B cell (primary cell): Measurements from ENCODE around the gene EPB41L4A. TPM values are rescaled to one million over a fixed set of nuclear protein-coding genes. Genes with fewer than 3 reads are reported as not detected.

Experiments
- ATAC-seq: fragments of 200-7000 bp; cut with Tn5 transposase; one replicate; pipeline ENCODE4 v1.10.0; 2021; ENCODE audit warnings: low read depth, mild to moderate bottlenecking, moderate number of reproducible peaks, moderate library complexity
- CTCF ChIA-PET: fragments of 350-600 bp; sonication (Branson Sonifier 250); formaldehyde crosslinking; loops from one replicate; lab custom pipeline; 2021; ENCODE audit warnings: antibody characterized with exemption, inconsistent platforms; lab: Charles Lee
- POLR2A ChIA-PET: fragments of 350-600 bp; sonication (Branson Sonifier 250); formaldehyde crosslinking; loops from one replicate; lab custom pipeline; 2021; ENCODE audit warnings: antibody characterized with exemption; lab: Charles Lee
- DNase-seq: peaks from one replicate; pipeline ENCODE4 v3.0.0; 2013
- H2AFZ ChIP-seq: 2 replicates; pipeline ENCODE4 v1.6.1; 2012; ENCODE audit warnings: mild to moderate bottlenecking, low read depth, low read length; ENCODE audit not compliant: insufficient read depth, poor library complexity, severe bottlenecking
- H3K27ac ChIP-seq, 2 donors: 1 replicate in 1 of 2; 2 replicates in 1 of 2; pipeline ENCODE4 v1.5.1; 2012 to 2013; ENCODE audit warnings: low read length in 2 of 2, mild to moderate bottlenecking in 2 of 2, moderate library complexity in 1 of 2
- H3K27me3 ChIP-seq, 4 experiments: fragments of 200-600 bp in 1 of 4; sonication (generic) in 1 of 4; replicated peaks in 1 of 4; 1 replicate in 2 of 4; 2 replicates in 2 of 4; pipeline versions ENCODE4 v1.6.1 to v1.7.0; 2013 to 2016; ENCODE audit warnings: low read length in 3 of 4, mild to moderate bottlenecking in 2 of 4, mixed read lengths in 1 of 4, moderate library complexity in 1 of 4; ENCODE audit not compliant: insufficient read depth in 4 of 4, control insufficient read depth in 3 of 4; ENCODE audit errors: control extremely low read depth in 1 of 4
- H3K36me3 ChIP-seq, 2 experiments: replicated peaks in 1 of 2; 1 replicate in 1 of 2; 2 replicates in 1 of 2; pipeline versions ENCODE4 v1.6.1 to v1.7.1; 2013; ENCODE audit warnings: low read length in 1 of 2; ENCODE audit not compliant: insufficient read depth in 2 of 2, control insufficient read depth in 1 of 2; ENCODE audit errors: control extremely low read depth in 1 of 2, extremely low read depth in 1 of 2
- H3K4me1 ChIP-seq, 2 donors: fragments of 200-600 bp in 1 of 2; sonication (generic) in 1 of 2; 1 replicate in 1 of 2; 2 replicates in 1 of 2; pipeline versions ENCODE4 v1.5.1 to v1.6.1; 2013 to 2017; ENCODE audit warnings: low read length in 2 of 2; ENCODE audit not compliant: control insufficient read depth in 2 of 2, insufficient read depth in 2 of 2
- H3K4me2 ChIP-seq: replicated peaks from 2 replicates; pipeline ENCODE3; 2012; ENCODE audit warnings: mild to moderate bottlenecking, low read depth, low read length; ENCODE audit not compliant: poor library complexity, severe bottlenecking
- H3K4me3 ChIP-seq, 5 experiments: fragments of 200-600 bp in 1 of 5; sonication (generic) in 1 of 5; 1 replicate in 3 of 5; 2 replicates in 2 of 5; pipeline versions ENCODE4 v1.5.1 to v1.7.0; 2011 to 2016; ENCODE audit warnings: low read length in 4 of 5, mild to moderate bottlenecking in 4 of 5, low read depth in 2 of 5, control low read depth in 1 of 5, moderate library complexity in 1 of 5; ENCODE audit not compliant: insufficient read depth in 1 of 5; ENCODE audit errors: control extremely low read depth in 1 of 5, extremely low read depth in 1 of 5
- H3K79me2 ChIP-seq: fragments of 200-600 bp; sonication (generic); one replicate; pipeline ENCODE4 v1.6.0; 2016; ENCODE audit warnings: low read length; ENCODE audit not compliant: control insufficient read depth, insufficient read depth
- H3K9ac ChIP-seq: fragments of 200-600 bp; sonication (generic); 2 replicates; pipeline ENCODE4 v1.6.1; 2017; ENCODE audit warnings: mild to moderate bottlenecking, low read length, moderate library complexity
- H3K9me3 ChIP-seq, 3 donors: one replicate each; pipeline versions ENCODE4 v1.6.1 to v1.7.1; 2013; ENCODE audit warnings: low read length in 2 of 3; ENCODE audit not compliant: control insufficient read depth in 2 of 3, insufficient read depth in 1 of 3; ENCODE audit errors: control extremely low read depth in 1 of 3
- H4K20me1 ChIP-seq: 2 replicates; pipeline ENCODE4 v1.6.0; 2012; ENCODE audit warnings: mild to moderate bottlenecking, low read length; ENCODE audit not compliant: insufficient read depth, control insufficient read depth, poor library complexity, severe bottlenecking
- H3K27ac Mint-ChIP-seq: one replicate; pipeline ENCODE4 v1.8.0; 2021; ENCODE audit warnings: mixed read lengths
- H3K27me3 Mint-ChIP-seq: one replicate; pipeline ENCODE4 v1.8.0; 2021; ENCODE audit warnings: mixed read lengths
- H3K4me1 Mint-ChIP-seq: one replicate; pipeline ENCODE4 v1.8.0; 2021; ENCODE audit warnings: mixed read lengths
- H3K4me3 Mint-ChIP-seq: one replicate; pipeline ENCODE4 v1.8.0; 2021; ENCODE audit warnings: mixed read lengths
- H3K9me3 Mint-ChIP-seq: one replicate; pipeline ENCODE4 v1.8.0; 2022; ENCODE audit warnings: mixed read lengths; ENCODE audit not compliant: insufficient read depth
- EZH2 ChIP-seq: IDR thresholded peaks from 2 replicates; pipeline ENCODE4 v1.6.1; 2012; ENCODE audit warnings: borderline replicate concordance, low read depth, mild to moderate bottlenecking, moderate library complexity, low read length; ENCODE audit not compliant: insufficient read depth, poor library complexity, severe bottlenecking
- WGBS: methylation state at CpG from one replicate; pipeline ENCODE4 v1.1.5; 2013; ENCODE audit warnings: missing lambda C conversion rate; ENCODE audit not compliant: insufficient coverage; 5-methylcytosine and 5-hydroxymethylcytosine counted together
- intact Hi-C: fragments of 100-400 bp; cut with micrococcal nuclease; formaldehyde crosslinking; loops from one replicate; pipeline ENCODE4 v1.10.0; 2022
- polyA plus RNA-seq: library from polyadenylated mRNA; depleted of rRNA; stranded (reverse); fragments of >200 nt; gene quantifications from 2 replicates; pipeline ENCODE4 v1.2.3, GENCODE V29; 2012
- total RNA-seq, 2 donors: library from RNA; stranded (reverse); fragments of 120-200 nt in 1 of 2; gene quantifications; 1 replicate in 1 of 2; 2 replicates in 1 of 2; pipeline versions ENCODE4 v1.2.3 to v1.2.4, GENCODE V29; 2013 to 2022
- TF ChIP-seq, protein P1 (sequence below): fragments of 200-600 bp; IDR thresholded peaks from one replicate; pipeline ENCODE4 v1.8.0; 2022; ENCODE audit warnings: antibody characterized with exemption, mild to moderate bottlenecking

The EPB41L4A gene
- total and polyA plus RNA-seq, 2 donors (not counting 1 experiment from before 2014, with no cell fraction given): 1.8 to 12.9 TPM

GRCh38 chr5:112294126-112294525 is 125.0 kb downstream of the EPB41L4A start:
- DNase-seq (no peak), ATAC-seq (no peak)
- ChIA-PET CTCF (interaction anchor here (1.1 kb wide), 1 partner anchor 126 kb away, joined by 4 read pairs; no protein-coding TSS in a partner anchor), POLR2A (no interaction called here)
- no peak overlapping the region for H3K27ac Mint-ChIP-seq
- peaks cover 11% of the 10 kb centered on the region for H3K9me3 Mint-ChIP-seq
- no peaks in the 10 kb centered on the region for H3K27me3 Mint-ChIP-seq
- TF ChIP-seq, protein P1, sequence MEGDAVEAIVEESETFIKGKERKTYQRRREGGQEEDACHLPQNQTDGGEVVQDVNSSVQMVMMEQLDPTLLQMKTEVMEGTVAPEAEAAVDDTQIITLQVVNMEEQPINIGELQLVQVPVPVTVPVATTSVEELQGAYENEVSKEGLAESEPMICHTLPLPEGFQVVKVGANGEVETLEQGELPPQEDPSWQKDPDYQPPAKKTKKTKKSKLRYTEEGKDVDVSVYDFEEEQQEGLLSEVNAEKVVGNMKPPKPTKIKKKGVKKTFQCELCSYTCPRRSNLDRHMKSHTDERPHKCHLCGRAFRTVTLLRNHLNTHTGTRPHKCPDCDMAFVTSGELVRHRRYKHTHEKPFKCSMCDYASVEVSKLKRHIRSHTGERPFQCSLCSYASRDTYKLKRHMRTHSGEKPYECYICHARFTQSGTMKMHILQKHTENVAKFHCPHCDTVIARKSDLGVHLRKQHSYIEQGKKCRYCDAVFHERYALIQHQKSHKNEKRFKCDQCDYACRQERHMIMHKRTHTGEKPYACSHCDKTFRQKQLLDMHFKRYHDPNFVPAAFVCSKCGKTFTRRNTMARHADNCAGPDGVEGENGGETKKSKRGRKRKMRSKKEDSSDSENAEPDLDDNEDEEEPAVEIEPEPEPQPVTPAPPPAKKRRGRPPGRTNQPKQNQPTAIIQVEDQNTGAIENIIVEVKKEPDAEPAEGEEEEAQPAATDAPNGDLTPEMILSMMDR: no peak
- TF ChIP-seq EZH2: no peak
- H3K4me2 ChIP-seq: no peak overlapping the region
- H3K4me1 Mint-ChIP-seq: no peaks in the 10 kb centered on the region
- intact Hi-C loops: no loop called here
- WGBS: no CpG with 5 or more reads among the region's 5 CpGs
- peaks cover 0 to 9% (median 0%) of the 10 kb centered on the region in 3 donors for H3K9me3 ChIP-seq
- no peaks in the 10 kb centered on the region for H4K20me1 ChIP-seq
- no peaks in the 10 kb centered on the region for H3K79me2 ChIP-seq
- H3K4me3 Mint-ChIP-seq: no peak overlapping the region
- no peak overlapping the region for H3K4me3 ChIP-seq
- no peaks in the 10 kb centered on the region for H3K36me3 ChIP-seq
- H3K27ac ChIP-seq: no peak overlapping the region
- no peak overlapping the region for H2AFZ ChIP-seq
- H3K27me3 ChIP-seq: no peaks in the 10 kb centered on the region
- H3K9ac ChIP-seq: no peak overlapping the region
- no peaks in the 10 kb centered on the region for H3K4me1 ChIP-seq

DNA sequence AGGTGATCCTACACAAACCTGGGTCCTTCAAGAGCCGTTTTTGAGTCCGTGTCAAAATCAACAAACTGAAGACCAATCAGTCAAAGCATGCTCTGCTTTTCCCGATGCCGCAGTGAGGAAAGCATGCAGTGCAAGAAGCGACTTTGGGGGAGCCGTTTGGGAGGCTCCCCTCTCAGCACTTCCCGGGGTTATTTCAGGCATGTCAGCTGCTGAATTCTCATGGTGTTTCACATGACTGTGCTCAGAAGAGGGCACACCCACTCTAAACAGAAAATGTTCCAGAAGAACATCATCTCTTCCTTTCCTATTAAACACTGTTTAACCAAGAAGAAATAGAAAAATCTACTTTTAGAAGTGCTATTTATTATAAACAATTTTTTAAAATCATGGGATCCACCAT is 125.5 kb downstream of the EPB41L4A start:
- Mint-ChIP-seq H3K27me3 (no peaks in the 10 kb centered on the region), H3K4me1 (no peaks in the 10 kb centered on the region), H3K9me3 (peaks cover 6% of the 10 kb centered on the region), H3K27ac (no peak overlapping the region), H3K4me3 (no peak overlapping the region)
- Histone ChIP-seq H3K4me3 (no peak overlapping the region), H3K9me3 (peaks cover 0 to 5% (median 0%) of the 10 kb centered on the region in 3 donors), H3K36me3 (no peaks in the 10 kb centered on the region), H3K9ac (no peak overlapping the region), H4K20me1 (no peaks in the 10 kb centered on the region), H3K4me2 (no peak overlapping the region), H3K79me2 (no peaks in the 10 kb centered on the region), H3K4me1 (no peaks in the 10 kb centered on the region), H3K27me3 (no peaks in the 10 kb centered on the region), H2AFZ (no peak overlapping the region), H3K27ac (no peak overlapping the region)
- TF ChIP-seq EZH2: no peak
- TF ChIP-seq, protein P1: no peak
- 89% methylated on average over 7 of the region's 7 CpGs for WGBS
- no peak for DNase-seq
- no peak for ATAC-seq
- POLR2A ChIA-PET: no interaction called here
- intact Hi-C loops: no loop called here
- CTCF ChIA-PET: no interaction called here
